Left ventricle myocardium inferior (tissue), 1 donor: ENCODE data around the gene SERHL2. TPM values are rescaled to one million over a fixed set of nuclear protein-coding genes. Genes with fewer than 3 reads are reported as not detected.

Experiments used
- DNase-seq: peaks from one replicate; pipeline ENCODE4 v3.0.0-alpha.2; 2020
- H3K27ac ChIP-seq: fragments of 200-600 bp; replicated peaks from 2 replicates; pipeline ENCODE4 v1.8.0; 2021
- H3K27me3 ChIP-seq: fragments of 200-600 bp; 2 replicates; pipeline ENCODE4 v1.8.0; 2021; ENCODE audit warnings: low read depth
- H3K36me3 ChIP-seq: fragments of 200-600 bp; 2 replicates; pipeline ENCODE4 v1.8.0; 2021
- H3K4me1 ChIP-seq: fragments of 200-600 bp; 2 replicates; pipeline ENCODE4 v1.8.0; 2021
- H3K4me3 ChIP-seq: fragments of 200-600 bp; 2 replicates; pipeline ENCODE4 v1.8.0; 2021; ENCODE audit warnings: mild to moderate bottlenecking, moderate library complexity
- H3K9me3 ChIP-seq: fragments of 200-600 bp; replicated peaks from 2 replicates; pipeline ENCODE4 v1.8.0; 2021
- CTCF ChIP-seq: fragments of 200-600 bp; IDR thresholded peaks from 2 replicates; pipeline ENCODE4 v1.8.0; 2021; ENCODE audit warnings: antibody characterized with exemption, mild to moderate bottlenecking, borderline replicate concordance
- intact Hi-C: fragments of 100-400 bp; cut with micrococcal nuclease; formaldehyde crosslinking; loops from one replicate; pipeline ENCODE4 v1.11.0; 2022
- total RNA-seq: library from RNA; stranded (reverse); fragmentation: NEBNext Ultra II Directional; extraction: Animal tissue kit (Norgen Biotek cat#: 25700); gene quantifications from one replicate; pipeline ENCODE4 v1.2.1, GENCODE V29; 2021
- donor health status: DM: no; HTN: yes; CAD: no; lungs with severe emphysema.

Gene SERHL2
- total RNA-seq, 1 donor from 2014 or later = 3.5 TPM

DNA sequence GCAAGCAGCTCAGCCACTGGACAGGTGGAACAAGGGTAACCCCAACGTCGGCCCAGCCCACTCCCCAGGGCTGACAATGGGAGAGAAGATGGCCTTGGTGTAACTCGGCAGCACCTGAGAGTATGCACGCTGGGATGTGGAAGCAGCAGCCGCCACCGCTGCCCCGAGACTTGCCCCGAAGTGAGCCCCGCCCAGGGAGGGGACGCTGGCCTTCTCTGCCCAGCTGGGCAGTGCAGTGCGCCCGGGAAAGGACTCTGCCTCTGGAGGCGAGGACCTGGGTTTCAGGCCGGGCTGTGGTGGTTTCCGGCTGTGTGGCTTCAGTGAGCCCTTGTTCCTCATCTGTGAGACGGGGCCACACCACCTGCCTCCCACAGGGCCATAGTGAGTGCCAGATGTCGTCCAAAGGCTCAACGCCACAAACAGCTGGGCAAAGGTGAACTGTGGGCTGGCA is 69.6 kb downstream of the SERHL2 start:
- H3K27me3 ChIP-seq = no peaks in the 10 kb centered on the region
- no peak overlapping the region for H3K4me3 ChIP-seq
- H3K9me3 ChIP-seq = no peaks in the 10 kb centered on the region
- TF ChIP-seq CTCF = no peak
- peak overlapping the region; percentile 67 for H3K27ac ChIP-seq
- intact Hi-C loops = no loop called here
- no peak for DNase-seq
- H3K4me1 ChIP-seq = peaks cover 36% of the 10 kb centered on the region
- H3K36me3 ChIP-seq = peaks cover 73% of the 10 kb centered on the region

Other genes starting within 250 kb of the SERHL2 start
- gene NFAM1, start 121.6 kb upstream of the SERHL2 start, total RNA-seq = 1.2 TPM
- gene RRP7A, start 34.2 kb upstream of the SERHL2 start, total RNA-seq = 15.8 TPM
- gene POLDIP3, start 60.9 kb downstream of the SERHL2 start, total RNA-seq = 35.2 TPM
- gene ATP5MGL, start 86.6 kb downstream of the SERHL2 start, total RNA-seq = 0.38 TPM
- 298 TPM for gene CYB5R3, start 95.4 kb downstream of the SERHL2 start, total RNA-seq
- 94.9 TPM for gene A4GALT, start 166.9 kb downstream of the SERHL2 start, total RNA-seq